NB4 (cell line): ENCODE data around the gene CCDC88B.

ENCODE experiments used
- POLR2A ChIP-seq: IDR thresholded peaks from 2 replicates; pipeline ENCODE4 v1.6.1; 2011; ENCODE audit warnings: mild to moderate bottlenecking; ENCODE audit not compliant: insufficient read length; ENCODE audit errors: extremely low read depth
- TF ChIP-seq, protein P1 (sequence below): IDR thresholded peaks from 2 replicates; pipeline ENCODE4 v1.6.1; 2011; ENCODE audit warnings: low read depth, low read length

DNA sequence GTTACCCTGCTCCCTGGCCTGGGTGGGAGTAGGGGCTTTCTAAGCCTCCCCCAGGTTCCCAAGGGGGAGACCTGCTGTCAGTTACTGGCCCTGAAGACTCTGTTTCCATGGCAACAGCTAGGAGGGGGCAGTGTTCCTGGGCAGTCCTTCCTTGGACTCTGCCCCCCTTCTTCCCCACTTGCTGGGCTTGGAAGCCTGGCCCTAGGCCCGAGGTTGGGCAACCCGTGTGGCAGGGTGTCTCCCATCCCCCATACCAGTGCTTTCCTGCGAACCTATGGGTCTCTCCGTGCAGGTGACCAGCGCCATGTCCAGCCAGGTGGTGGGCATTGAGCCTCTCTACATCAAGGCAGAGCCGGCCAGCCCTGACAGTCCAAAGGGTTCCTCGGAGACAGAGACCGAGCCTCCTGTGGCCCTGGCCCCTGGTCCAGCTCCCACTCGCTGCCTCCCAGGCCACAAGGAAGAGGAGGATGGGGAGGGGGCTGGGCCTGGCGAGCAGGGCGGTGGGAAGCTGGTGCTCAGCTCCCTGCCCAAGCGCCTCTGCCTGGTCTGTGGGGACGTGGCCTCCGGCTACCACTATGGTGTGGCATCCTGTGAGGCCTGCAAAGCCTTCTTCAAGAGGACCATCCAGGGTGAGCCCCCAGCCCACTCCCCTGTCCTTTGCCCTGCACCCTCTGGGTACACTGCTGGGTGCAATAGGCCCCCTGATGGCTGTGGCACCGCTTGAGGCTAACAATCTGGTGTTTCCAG, 33.0 kb upstream of the CCDC88B start:
- TF ChIP-seq, protein P1, sequence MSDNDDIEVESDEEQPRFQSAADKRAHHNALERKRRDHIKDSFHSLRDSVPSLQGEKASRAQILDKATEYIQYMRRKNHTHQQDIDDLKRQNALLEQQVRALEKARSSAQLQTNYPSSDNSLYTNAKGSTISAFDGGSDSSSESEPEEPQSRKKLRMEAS = no peak
- no peak for TF ChIP-seq POLR2A
